ENCODE results near the gene BAIAP2L1. TPM values are rescaled to one million over a fixed set of nuclear protein-coding genes. Genes with fewer than 3 reads are reported as not detected.
A peak's percentile ranks its signal among the peaks of the same experiment; 100 is the strongest.

Gene BAIAP2L1
- total RNA-seq, 1 donor from 2014 or later = 21.6 TPM

DNA sequence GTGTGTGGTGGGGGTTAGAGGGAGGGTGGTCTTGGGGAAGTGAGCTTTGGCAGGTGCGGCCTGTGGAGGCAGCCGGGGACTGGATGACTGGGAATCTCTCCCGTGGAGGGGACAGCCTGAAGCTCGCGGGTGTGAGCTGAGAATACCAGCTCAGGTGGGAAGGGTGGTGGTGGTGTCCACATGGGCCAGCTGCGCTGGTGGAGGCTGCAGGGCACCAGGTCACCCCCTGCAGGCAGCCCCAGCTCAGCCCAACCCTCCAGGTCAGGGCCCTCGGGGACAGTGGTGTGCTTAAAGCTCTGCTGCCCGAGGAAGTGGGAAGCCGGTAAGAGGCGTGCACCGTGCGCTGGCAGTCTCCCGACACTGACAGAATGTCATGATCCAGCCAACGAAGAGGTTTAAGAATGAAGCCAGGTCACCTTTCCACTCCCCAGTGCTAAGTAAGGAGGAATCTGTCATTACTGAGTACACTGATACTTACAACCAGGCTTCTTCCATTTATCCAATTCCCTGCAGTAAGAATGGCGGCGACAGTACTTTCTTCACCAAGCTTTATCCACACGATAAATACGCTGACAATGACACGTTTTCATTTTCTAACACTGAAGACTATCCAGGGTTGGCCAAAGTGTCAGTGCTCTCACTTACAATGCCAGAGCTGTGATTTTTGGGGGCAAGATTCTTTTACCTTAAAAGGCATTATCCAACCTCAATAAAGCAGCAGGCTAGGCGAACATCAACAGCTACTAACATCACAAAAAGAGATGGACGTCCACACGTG, 99.0 kb downstream of the BAIAP2L1 start:
- H3K27me3 ChIP-seq (ENCODE audit: insufficient read depth, low read length) = no peaks in the 10 kb centered on the region
- no peak for FAIRE-seq
- DNase-seq (ENCODE audit: low read depth) = no peak
- no peak overlapping the region for H3K4me3 ChIP-seq (ENCODE audit: insufficient read depth, low read depth, low read length)
- H3K4me2 ChIP-seq (ENCODE audit: low read length) = no peak overlapping the region
- H3K36me3 ChIP-seq (ENCODE audit: insufficient read depth, low read length) = peaks cover 4% of the 10 kb centered on the region
- TF ChIP-seq, protein P1, sequence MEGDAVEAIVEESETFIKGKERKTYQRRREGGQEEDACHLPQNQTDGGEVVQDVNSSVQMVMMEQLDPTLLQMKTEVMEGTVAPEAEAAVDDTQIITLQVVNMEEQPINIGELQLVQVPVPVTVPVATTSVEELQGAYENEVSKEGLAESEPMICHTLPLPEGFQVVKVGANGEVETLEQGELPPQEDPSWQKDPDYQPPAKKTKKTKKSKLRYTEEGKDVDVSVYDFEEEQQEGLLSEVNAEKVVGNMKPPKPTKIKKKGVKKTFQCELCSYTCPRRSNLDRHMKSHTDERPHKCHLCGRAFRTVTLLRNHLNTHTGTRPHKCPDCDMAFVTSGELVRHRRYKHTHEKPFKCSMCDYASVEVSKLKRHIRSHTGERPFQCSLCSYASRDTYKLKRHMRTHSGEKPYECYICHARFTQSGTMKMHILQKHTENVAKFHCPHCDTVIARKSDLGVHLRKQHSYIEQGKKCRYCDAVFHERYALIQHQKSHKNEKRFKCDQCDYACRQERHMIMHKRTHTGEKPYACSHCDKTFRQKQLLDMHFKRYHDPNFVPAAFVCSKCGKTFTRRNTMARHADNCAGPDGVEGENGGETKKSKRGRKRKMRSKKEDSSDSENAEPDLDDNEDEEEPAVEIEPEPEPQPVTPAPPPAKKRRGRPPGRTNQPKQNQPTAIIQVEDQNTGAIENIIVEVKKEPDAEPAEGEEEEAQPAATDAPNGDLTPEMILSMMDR (IDR thresholded peaks at IDR 0.05; ENCODE audit: insufficient read depth, low read depth, low read length) = no peak
- no peak for TF ChIP-seq EZH2 (IDR thresholded peaks at IDR 0.05; ENCODE audit: insufficient read depth, low read length)
- H3K4me3 Mint-ChIP-seq (ENCODE audit: unreplicated experiment) = no peak overlapping the region
- H2AFZ ChIP-seq (ENCODE audit: low read depth, low read length) = no peak overlapping the region
- H4K20me1 ChIP-seq (ENCODE audit: insufficient read depth, low read length) = peaks cover 6% of the 10 kb centered on the region
- H3K79me2 ChIP-seq (ENCODE audit: insufficient read depth, low read length) = no peaks in the 10 kb centered on the region
- H3K4me1 Mint-ChIP-seq (ENCODE audit: low read depth, unreplicated experiment) = peaks cover 4% of the 10 kb centered on the region
- H3K9me3 ChIP-seq (ENCODE audit: insufficient read depth, low read depth, low read length) = no peaks in the 10 kb centered on the region
- H3K36me3 Mint-ChIP-seq (ENCODE audit: low read depth, unreplicated experiment) = peaks cover 22% of the 10 kb centered on the region
- no peak overlapping the region for H3K27ac ChIP-seq (ENCODE audit: low read depth, low read length)
- no peaks in the 10 kb centered on the region for H3K27me3 Mint-ChIP-seq (ENCODE audit: low read depth, unreplicated experiment)
- H3K9ac ChIP-seq (ENCODE audit: low read length) = no peak overlapping the region
- no peak overlapping the region for H3K27ac Mint-ChIP-seq (ENCODE audit: unreplicated experiment)
- no peaks in the 10 kb centered on the region for H3K9me3 Mint-ChIP-seq (ENCODE audit: unreplicated experiment)
- no peaks in the 10 kb centered on the region for H3K4me1 ChIP-seq (ENCODE audit: insufficient read depth, low read length)

DNA sequence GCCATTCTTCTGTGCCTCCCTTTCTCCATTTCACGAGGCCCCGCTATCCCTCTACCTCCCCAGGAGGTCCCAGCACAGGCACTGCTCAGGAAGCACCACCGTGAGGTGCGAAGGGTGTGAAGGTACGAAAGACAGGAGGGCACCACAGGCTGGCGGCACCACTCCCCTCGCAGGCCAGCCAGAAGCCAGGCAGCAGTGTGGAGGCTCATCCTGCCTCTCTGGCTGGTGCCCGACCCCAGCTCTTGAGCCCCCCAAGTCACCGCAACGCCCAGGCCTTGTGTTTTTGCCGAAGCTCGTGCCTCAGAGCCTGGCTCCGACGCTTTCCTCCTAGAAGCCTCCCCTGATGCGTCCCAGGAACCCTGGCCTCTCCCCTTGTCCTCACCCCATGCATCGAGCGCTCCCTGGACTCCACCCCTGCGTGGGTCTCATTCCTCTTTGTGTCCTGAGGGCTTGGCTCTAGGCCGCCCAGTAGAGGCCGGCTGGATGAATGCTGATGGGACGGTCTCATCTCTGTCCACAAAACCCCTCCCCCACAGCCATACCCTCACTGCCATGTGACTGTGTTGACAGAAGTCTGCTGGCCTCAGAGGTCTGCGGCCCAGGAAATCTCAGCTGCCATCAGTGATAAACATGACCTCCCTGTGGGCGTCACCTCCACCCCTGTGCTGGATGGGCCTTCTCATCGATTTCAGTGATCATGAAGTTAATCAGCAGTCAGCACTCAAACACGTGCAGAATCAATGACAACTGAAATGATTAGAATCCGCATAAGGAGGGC, 100.1 kb downstream of the BAIAP2L1 start:
- H3K9me3 Mint-ChIP-seq (ENCODE audit: unreplicated experiment) = no peaks in the 10 kb centered on the region
- Histone ChIP-seq H3K36me3 (ENCODE audit: insufficient read depth, low read length) (peaks cover 2% of the 10 kb centered on the region), H3K9ac (ENCODE audit: low read length) (no peak overlapping the region), H3K4me1 (ENCODE audit: insufficient read depth, low read length) (no peaks in the 10 kb centered on the region), H3K9me3 (ENCODE audit: insufficient read depth, low read depth, low read length) (no peaks in the 10 kb centered on the region), H2AFZ (ENCODE audit: low read depth, low read length) (no peak overlapping the region), H3K27me3 (ENCODE audit: insufficient read depth, low read length) (no peaks in the 10 kb centered on the region), H4K20me1 (ENCODE audit: insufficient read depth, low read length) (peaks cover 6% of the 10 kb centered on the region), H3K4me2 (ENCODE audit: low read length) (no peak overlapping the region), H3K79me2 (ENCODE audit: insufficient read depth, low read length) (no peaks in the 10 kb centered on the region), H3K27ac (ENCODE audit: low read depth, low read length) (no peak overlapping the region), H3K4me3 (ENCODE audit: insufficient read depth, low read depth, low read length) (no peak overlapping the region)
- FAIRE-seq = no peak
- H3K36me3 Mint-ChIP-seq (ENCODE audit: low read depth, unreplicated experiment) = peaks cover 17% of the 10 kb centered on the region
- no peaks in the 10 kb centered on the region for H3K27me3 Mint-ChIP-seq (ENCODE audit: low read depth, unreplicated experiment)
- H3K27ac Mint-ChIP-seq (ENCODE audit: unreplicated experiment) = peak overlapping the region; percentile 8
- no peak for DNase-seq (ENCODE audit: low read depth)
- TF ChIP-seq EZH2 (IDR thresholded peaks at IDR 0.05; ENCODE audit: insufficient read depth, low read length) = no peak
- peaks cover 4% of the 10 kb centered on the region for H3K4me1 Mint-ChIP-seq (ENCODE audit: low read depth, unreplicated experiment)
- H3K4me3 Mint-ChIP-seq (ENCODE audit: unreplicated experiment) = no peak overlapping the region

GRCh38 chr7:98297626-98298286, 103.1 kb downstream of the BAIAP2L1 start:
- no peak overlapping the region for H3K9ac ChIP-seq (ENCODE audit: low read length)
- peaks cover 20% of the 10 kb centered on the region for H4K20me1 ChIP-seq (ENCODE audit: insufficient read depth, low read length)
- no peak overlapping the region for H3K4me2 ChIP-seq (ENCODE audit: low read length)
- H3K9me3 Mint-ChIP-seq (ENCODE audit: unreplicated experiment) = no peaks in the 10 kb centered on the region
- no peak overlapping the region for H3K27ac Mint-ChIP-seq (ENCODE audit: unreplicated experiment)
- H3K4me1 ChIP-seq (ENCODE audit: insufficient read depth, low read length) = no peaks in the 10 kb centered on the region
- H3K27me3 Mint-ChIP-seq (ENCODE audit: low read depth, unreplicated experiment) = no peaks in the 10 kb centered on the region
- no peak overlapping the region for H3K27ac ChIP-seq (ENCODE audit: low read depth, low read length)
- no peak overlapping the region for H3K4me3 ChIP-seq (ENCODE audit: insufficient read depth, low read depth, low read length)
- H3K4me3 Mint-ChIP-seq (ENCODE audit: unreplicated experiment) = no peak overlapping the region
- no peak for FAIRE-seq
- H3K4me1 Mint-ChIP-seq (ENCODE audit: low read depth, unreplicated experiment) = peaks cover 4% of the 10 kb centered on the region
- no peak for DNase-seq (ENCODE audit: low read depth)
- no peak overlapping the region for H2AFZ ChIP-seq (ENCODE audit: low read depth, low read length)
- no peaks in the 10 kb centered on the region for H3K27me3 ChIP-seq (ENCODE audit: insufficient read depth, low read length)
- TF ChIP-seq, protein P1 (IDR thresholded peaks at IDR 0.05; ENCODE audit: insufficient read depth, low read depth, low read length) = no peak
- no peak for TF ChIP-seq EZH2 (IDR thresholded peaks at IDR 0.05; ENCODE audit: insufficient read depth, low read length)
- H3K36me3 Mint-ChIP-seq (ENCODE audit: low read depth, unreplicated experiment) = peaks cover 10% of the 10 kb centered on the region
- H3K36me3 ChIP-seq (ENCODE audit: insufficient read depth, low read length) = peaks cover 3% of the 10 kb centered on the region
- H3K79me2 ChIP-seq (ENCODE audit: insufficient read depth, low read length) = no peaks in the 10 kb centered on the region
- H3K9me3 ChIP-seq (ENCODE audit: insufficient read depth, low read depth, low read length) = no peaks in the 10 kb centered on the region
